ENCODE results near the gene GALNT11. TPM values are rescaled to one million over a fixed set of nuclear protein-coding genes. Genes with fewer than 3 reads are reported as not detected.

GALNT11 gene
- total and polyA plus RNA-seq, 4 donors: 12.0 to 21.8 (median 13.8) TPM

Small RNA genes lying within 50 kb of the gene (small RNA-seq; reads per million reads assigned to genes)
- gene RF00017: not detected

Other genes starting within 250 kb of the GALNT11 start
- gene PRKAG2, start 148.6 kb upstream of the GALNT11 start, total RNA-seq: 10 to 100 TPM in 1 of 2 donors, 1 to 10 TPM in 1; 3.6 to 25.1 TPM
- 10 to 100 TPM; 11.5 to 22.2 TPM for gene PRKAG2, start 148.6 kb upstream of the GALNT11 start, polyA plus RNA-seq
- gene GALNTL5, start 69.2 kb upstream of the GALNT11 start, total RNA-seq: not detected
- gene GALNTL5, start 69.2 kb upstream of the GALNT11 start, polyA plus RNA-seq: not detected